Stimulated activated CD4-positive, alpha-beta T cell treated with anti-CD3 and anti-CD28 coated beads, TNF-alpha, amount 100 ng/mL, for 1 hour (primary cell): ENCODE data around the gene NUP153.
"Not testable (repeated sequence)": the region's sequence is repeated elsewhere in the genome, so short reads cannot be mapped to it uniquely, and the experiment has no call there.

ENCODE experiments used
- DNase-seq, 3 donors: peaks; one replicate each; pipeline ENCODE4 v3.0.0-alpha.2; 2020; ENCODE audit warnings: low read depth in 3 of 3, low spot score in 1 of 3

NUP153 gene

DNA sequence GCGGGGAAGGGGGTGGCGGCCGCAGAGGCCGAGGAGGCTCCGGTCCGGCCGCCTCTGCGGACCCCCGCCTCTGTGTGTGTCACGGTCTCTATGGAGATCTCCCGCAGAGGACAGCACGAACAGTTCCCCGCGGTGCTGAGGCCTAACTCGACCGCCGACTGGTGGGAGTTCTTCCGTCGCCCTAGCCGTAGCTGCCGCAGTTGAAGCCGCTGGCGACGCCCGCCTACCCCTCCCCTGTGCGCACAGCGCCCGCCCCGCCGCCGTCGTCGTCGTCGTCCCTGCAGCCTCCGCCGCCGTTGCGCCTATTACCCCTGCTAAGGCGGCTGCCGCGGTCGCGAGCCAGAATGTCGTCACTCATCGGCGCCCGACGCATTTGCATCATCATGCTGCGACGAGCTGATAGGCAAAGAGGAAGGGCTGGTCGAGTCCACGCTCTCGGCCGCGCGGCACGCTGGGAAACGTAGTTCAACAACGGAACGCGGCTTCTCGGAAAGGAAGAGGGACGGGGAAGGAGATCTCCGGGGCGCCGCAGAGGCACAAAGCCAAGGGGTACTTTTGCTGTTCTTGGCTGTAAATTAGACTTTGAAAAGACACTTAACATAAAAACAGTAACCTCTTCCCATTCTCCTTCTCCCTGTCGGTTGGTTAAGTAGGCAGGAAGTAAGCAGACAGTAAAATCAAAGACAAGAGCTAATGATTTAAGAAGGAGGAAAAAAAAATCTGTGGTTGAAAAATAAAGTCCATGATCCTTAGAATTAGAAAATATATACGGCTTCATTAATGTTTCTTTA is at the start of gene NUP153:
NUP153 (minus strand) TSS at position 346 of the 791 bp plus-strand sequence. CDS start 538 bp downstream, outside the sequence.
- peak; percentile 94 to 100 (median 100) for DNase-seq

DNA sequence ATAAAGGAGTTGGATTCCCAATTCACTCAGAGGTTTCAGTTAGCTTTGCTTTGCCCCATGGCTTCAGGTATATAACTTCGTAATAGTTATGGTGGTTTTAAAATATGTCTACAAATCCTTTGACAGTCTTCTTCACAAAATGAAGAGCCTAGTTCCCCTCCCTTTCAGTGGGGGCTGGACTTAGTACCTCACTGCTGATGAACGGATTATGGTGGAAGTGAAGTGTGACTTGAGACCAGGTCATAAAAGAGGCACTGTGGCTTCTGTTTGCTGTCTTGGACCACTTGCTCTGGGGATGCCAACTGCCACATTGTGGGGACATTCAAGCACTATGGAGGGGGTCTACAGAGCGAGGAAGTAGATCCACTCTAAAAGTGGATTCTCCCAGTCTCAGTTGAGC is 47.5 kb upstream of the NUP153 start:
- DNase-seq = no peak

DNA sequence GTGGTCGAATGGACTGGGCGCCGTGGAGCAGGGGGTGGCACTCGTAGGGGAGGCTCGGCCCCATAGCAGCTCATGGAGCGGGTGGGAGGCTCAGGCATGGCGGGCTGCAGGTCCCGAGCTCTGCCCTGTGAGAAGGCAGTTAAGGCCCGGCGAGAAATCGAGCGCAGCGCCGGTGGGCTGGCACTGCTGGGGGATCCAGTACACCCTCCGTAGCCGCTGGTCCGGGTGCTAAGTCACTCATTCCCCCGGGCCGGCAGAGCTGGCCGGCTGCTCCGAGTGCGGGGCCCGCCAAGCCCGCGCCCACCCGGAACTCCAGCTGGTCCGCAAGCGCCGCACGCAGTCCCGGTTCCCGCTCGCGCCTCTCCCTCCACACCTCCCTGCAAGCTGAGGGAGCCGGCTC is 38.6 kb upstream of the NUP153 start:
- not testable (repeated sequence) for DNase-seq

DNA sequence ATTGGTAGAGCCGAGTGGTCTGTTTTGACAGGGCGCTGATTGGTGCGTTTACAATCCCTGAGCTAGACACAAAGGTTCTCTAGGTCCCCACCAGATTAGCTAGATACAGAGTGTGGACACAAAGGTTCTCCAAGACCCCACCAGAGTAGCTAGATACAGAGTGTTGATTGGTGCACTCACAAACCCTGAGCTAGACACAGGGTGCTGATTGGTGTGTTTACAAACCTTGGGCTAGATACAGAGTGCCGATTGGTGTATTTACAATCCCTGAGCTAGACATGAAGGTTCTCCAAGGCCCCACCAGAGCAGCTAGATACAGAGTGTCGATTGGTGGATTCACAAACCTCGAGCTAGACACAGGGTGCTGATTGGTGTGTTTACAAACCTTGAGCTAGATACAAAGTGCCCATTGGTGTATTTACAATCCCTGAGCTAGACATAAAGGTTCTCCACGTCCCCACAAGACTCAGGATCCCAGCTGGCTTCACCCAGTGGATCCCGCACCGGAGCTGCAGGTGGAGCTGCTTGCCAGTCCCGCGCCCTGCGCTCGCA is 38.1 kb upstream of the NUP153 start:
- DNase-seq = not testable (repeated sequence)

DNA sequence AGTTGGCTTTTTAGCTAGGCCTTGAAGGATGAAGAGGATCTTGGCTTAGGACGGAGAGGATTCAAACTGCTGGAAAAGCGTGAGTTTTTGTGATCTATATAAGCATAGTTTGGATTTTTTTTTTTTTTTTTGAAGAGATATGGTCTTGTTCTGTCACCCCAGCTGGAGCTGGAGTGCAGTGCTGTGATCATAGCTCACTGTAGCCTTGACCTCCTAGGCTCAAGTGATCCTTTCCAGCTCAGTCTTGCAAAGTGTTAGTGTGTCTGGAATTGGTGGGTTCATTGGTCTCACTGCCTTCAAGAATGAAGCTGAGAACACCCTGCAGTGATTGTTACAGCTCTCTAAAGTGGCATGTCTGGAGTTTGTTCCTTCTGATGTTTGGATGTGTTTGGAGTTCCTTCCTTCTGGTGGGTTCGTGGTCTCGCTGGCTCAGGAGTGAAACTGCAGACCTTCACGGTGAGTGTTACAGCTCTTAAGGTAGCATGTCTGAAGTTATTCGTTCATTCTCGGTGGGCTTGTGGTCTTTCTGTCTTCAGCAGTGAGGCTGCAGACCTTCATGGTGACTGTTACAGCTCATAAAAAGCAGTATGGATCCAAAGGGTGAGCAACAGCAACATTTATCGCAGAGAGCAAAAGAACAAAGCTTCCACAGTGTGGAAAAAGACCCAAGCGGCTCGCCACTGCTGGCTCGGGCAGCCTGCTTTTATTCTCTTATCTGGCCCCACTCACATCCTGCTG is 37.5 kb upstream of the NUP153 start:
- no peak for DNase-seq

DNA sequence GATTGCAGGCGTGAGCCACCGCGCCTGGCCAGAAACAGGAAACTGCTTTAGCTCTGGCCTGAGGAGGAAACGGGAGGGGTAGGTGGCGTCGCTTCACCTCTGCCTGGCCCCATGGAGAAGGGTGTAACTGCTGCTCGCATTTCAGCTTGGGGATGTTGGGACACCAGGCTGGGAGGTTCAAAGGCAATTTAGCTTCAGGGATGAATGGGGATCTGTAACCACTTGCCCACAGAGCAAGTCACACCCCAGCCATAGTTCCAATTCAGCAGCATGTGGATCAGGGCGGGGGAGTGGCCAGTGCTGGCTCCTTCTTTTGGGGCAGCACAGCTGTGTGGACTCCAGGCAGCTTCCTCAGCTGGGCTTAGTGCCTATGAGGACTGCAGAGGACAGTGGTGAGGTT is 34.8 kb upstream of the NUP153 start:
- no peak for DNase-seq

DNA sequence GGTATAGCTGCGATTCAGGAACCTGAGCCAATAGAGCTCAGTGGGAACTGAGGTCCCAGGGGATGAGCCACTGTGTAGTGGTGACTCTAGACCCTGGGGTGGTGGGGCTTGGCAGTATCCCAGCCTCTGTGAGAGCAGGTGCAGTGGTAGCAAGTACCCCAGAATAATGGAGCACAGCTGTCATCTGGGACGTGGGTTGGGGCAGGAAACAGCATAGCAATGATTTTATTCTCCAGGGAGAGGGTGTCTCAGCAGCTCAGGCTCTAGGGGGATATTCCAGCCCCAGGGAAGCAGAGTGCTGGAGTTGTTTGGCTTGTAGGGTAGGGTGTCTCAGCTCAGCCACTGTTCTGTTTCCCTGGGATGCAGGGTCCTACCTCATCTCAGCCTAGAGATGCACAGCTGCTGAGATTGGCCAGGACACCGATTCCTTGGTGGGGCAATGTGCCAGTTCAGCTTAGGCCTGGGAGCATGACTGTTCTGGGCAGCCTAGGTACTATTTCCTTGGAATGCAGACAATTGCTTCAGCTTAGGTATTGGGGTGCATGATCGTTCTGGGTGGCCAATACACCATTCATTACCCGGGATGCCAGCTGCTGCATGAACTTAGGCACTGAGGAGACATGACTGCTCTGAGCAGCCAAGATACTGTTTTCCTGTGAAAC is 34.0 kb upstream of the NUP153 start:
- no peak for DNase-seq

DNA sequence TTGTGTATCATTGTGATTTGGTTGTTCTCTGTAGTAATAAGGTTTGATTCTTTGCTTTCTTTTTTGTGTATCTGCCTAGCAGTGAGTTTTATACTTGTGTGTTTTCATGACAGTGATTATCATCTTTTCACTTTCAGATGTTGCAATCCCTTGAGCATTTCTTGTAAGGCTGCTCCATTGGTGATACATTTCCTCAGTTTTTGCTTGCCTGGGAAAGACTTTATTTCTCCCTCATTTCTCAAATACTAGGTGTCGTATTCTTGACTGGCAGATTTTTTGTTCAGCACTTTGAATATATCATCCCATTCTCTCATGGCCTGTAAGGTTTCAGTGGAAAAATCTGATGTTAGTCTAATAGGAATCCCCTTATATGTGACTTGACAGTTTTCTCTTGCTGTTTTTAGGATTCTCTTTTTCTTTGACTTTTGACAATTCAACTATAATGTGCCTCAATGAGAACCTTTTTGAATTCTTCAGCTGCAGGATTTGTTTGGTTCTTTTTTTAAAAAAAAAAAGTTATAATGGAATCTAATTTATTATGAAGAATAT is 31.1 kb upstream of the NUP153 start:
- no peak for DNase-seq

DNA sequence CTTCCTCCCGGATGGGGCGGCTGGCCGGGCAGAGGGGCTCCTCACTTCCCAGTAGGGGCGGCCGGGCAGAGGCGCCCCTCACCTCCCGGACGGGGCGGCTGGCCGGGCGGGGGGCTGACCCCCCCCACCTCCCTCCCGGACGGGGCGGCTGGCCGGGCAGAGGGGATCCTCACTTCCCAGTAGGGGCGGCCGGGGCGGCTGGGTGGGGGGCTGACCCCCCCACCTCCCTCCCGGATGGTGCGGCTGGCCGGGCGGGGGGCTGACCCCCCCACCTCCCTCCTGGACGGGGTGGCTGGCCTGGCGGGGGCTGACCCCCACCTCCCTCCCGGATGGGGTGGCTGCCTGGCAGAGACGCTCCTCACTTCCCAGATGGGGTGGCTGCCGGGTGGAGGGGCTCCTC is 28.6 kb upstream of the NUP153 start:
- DNase-seq = not testable (repeated sequence)

DNA sequence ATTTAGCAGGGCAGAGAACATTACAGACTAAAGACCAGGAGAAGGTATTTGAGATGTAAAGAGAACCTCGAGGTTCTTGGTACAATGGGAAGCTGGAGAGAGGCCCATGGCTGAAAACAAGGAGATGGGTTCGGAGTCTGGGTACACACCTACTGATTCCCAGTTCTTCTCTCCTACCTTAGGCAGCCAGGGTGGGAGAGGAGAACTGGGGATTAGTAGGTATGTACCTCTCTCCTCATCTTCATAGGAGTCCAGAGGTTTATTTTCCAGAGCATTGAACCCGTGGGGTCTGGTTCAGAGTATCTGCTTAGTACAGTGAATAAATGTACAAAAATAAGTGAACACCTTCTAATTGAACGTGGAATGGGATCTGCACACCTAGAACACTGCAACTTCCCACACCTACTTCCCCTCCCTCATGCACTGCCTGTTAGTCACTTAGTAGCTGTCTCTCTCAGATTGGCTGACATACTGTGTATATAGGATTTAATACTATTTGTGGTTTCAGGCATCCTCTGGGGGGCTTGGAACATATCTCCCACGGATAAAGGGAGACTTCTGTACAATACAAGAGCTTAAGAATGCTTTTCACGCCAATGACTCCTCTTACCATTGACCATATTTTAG is 23.5 kb upstream of the NUP153 start:
- no peak for DNase-seq

DNA sequence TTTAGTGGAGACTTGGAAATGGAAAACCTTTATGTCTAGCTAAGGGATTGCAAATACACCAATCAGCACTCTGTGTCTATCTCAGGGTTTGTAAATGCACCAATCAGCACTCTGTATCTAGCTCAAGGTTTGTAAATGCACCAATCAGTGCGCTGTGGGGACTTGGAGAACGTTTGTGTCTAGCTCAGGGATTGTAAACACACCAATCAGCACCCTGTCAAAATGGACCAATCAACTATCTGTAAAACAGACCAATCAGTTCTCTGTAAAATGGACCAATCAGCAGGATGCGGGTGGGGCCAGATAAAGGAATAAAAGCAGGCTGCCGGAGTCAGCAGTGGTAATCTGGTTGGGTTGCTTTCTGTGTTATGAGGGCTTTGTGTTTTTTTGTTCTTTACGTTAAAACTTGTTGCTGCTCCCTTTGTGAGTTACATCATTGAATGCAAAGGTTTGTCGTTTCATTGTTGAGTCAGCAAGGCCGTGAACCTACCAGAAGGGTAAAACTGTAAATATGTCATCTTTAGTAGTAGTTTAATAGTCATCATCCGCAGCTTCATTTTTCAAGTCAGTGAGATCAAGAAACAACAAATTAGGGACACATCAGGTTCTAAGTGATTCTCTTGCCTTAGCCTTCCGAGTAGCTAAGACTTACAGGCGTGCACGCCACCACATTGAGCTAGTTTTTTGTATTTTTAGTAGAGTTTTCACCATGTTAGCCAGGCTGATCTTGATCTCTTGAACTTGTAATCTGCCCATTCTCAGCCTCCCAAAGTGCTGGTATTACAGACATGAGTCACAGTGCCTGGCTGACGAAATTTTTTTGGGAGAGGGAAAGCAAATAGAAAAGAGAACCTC is 22.7 kb upstream of the NUP153 start:
- no peak for DNase-seq

DNA sequence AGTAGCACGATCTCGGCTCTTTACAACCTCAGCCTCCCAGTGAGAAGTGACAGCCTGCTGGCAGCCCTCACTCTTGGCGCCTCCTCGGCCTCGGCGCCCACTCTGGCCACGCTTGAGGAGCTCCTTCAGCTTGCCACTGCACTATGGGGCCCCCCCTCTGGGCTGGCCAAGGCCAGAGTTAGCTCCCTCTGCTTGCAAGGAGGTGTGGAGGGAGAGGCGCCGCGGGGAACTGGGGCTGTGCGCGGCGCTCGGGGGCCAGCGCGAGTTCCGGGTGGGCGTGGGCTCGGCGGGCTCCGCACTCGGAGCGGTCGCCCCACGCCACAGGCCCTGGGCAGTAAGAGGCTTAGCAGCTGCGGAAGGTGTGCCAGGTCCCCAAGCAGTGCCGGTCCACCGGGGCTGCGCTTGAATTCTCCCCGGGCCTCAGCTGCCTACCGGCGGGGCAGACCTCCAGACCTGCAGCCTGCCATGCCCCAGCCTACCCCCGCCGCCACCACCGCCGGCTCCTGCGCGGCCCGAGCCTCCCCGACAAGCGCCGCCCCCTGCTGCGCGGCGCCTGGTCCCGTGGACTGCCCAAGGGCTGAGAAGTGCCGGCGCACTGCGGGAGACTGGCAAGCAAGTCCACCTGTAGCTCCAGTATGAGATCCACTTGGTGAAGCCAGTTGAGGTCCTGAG is 22.0 kb upstream of the NUP153 start:
- DNase-seq = no peak

DNA sequence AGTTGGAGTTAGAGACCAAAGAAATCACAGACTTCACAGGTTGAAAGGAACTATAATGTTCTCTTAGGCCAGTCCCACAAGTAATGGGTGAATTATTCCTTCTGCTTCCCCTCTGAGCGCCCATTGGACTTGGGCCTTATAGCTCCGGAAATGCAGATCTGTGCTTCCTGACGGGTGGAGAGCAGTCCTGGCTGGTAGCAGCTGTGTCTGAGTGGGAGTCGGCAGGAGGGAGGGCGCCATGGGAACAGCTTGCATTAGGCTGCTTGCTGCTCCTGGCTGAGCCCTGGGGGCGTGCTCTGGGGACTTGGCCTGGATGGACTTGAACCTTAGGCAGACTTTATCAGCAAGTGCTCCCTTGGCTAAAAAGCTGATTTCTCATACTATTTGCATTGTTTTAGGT is 18.4 kb upstream of the NUP153 start:
- DNase-seq = no peak

DNA sequence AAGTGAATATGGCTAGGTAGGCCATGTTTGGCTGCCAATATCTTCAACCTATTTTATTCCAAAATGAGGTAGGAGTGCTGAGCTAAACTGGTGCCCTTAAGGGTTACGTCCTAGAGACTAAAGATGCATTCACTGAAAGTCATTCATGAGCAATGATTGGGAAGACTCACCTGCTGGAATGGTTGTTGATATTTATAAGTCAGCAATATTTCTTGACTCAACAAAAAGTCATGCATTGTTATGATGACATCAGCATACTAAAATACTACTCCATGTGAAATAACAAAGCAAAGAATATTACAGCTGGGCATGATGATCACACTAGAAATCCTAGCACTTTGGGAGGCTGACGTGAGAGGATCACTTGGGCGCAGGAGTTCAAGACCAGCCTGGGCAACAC is 17.6 kb upstream of the NUP153 start:
- DNase-seq = no peak

DNA sequence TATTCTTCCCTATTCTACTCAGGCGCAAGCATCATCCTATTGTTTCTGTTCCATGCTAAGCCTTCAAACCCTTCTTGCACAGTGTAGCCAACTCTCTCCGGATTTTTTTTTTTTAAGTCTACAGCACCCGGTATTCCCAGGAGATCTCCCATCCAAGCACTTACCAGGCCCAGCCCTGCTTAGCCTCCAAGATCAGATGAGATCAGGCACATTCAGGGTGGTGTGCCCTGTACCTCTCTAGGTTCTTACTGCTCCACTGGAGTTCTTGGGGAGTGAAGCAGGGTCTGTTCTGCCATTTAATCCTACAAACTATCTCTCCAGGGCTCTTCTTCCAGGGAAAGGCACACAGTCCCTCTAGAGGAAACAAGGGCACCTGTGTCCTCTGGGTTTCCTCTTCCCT is 14.9 kb upstream of the NUP153 start:
- no peak for DNase-seq

DNA sequence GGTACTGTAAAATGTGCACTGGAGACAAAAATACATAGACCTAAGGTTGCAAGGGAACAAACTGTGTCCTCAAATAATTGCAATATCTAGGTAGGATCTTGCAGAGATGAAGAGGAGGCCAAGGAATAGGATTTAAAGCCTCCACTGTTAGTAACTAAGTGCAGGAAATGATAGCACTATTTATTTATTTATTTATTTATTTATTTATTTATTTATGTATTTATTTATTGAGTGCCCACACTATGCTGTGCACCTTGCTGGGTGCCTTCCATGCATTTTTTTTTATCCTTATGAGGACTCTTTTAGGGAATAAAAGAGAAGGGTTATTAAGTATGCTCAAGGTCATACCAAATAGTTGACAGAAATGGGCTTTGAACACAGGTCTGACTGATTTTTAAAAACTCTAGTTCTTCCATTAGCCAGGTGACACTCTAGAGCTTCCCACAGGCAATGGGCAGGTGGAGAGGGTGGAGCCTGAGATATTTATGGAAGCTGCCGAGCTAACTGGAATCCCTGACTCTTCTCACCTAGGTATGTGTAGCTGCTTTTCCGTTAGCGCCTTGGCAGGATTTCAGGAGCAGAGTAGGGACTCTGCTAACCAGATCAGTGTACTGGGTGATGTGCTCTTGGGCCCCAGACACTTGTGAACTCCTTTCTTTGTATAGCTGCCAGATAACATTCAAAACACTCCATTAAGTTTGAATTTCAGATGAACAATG is 12.8 kb upstream of the NUP153 start:
- DNase-seq = no peak

DNA sequence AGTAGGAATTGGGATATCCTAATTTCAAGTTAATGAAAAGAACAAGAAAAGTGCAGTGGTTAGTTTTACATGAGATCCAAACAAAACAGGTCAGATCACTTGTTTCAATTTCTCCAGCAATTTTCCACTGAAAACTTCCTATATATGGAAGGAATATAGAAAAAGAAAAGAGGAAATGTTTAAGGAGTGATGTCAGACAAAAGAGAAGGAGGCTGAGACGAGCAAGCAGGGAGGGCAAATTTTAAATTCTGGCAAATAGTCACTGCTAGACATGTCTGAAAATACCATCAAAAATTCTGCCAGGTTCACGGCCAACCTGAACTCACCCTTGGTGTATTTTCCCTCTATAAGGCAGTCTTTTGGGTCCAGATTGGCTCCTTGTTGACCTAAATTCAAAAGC is 9.5 kb upstream of the NUP153 start:
- DNase-seq = no peak

DNA sequence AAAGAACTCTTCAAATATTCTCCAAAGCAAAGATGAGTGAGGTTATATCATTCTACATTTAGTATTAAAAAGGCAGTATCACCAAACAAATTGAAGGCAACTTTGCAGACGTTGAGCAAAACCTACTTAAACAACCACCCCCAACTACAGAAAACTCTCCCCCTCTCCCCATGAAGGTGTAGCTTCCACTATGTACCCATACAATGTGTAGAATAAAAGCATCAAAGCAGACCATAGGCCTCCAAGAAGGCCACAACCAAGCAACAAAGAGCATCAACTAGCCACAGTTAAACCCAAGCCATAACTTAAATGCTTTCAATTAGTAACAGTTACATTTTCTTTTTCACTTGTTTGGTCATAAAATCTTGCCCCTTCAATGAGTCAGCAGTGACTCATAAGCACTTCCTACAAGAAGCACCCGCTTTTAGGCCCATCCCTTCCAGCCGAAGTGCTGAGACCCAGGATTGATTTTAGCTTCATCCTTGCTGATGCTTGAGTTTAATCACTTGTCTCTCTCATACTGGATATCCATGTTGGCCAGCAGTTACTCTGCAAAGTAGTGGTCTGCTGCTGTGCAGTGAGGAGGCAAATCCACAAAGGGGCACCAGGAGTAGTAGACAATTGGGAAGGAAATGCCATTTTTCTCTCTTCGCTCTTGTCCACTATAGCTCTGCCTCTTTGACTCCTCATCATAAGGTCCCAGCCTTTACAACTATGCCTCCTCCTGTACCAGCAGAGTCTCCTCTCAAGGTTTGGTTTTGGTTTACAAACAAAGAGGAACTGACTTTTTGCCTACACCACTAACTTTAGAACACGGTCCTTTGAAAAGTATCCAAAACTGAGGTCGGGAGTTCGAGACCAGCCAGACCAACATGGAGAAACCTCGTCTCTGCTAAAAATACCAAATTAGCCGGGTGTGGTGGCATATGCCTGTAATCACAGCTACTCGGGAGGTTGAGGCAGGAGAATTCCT is 8.4 kb upstream of the NUP153 start:
- DNase-seq = no peak
